Activated effector memory CD4-positive, alpha-beta T cell treated with Interleukin-2 at 50 U/mL for 16 hours (primary cell): Measurements from ENCODE around the gene CREBBP.
"Not testable (repeated sequence)": the region's sequence is repeated elsewhere in the genome, so short reads cannot be mapped to it uniquely, and the experiment has no call there.

ENCODE experiments used
- DNase-seq: peaks from one replicate; pipeline ENCODE4 v3.0.0-alpha.2; 2020

The CREBBP gene

GRCh38 chr16:3880623-3881498, at the start of gene CREBBP:
Gene CREBBP, minus strand, starts transcription at chr16:3880713. Its CDS starts 797 bp downstream, at chr16:3879916.
- DNase-seq = peak; percentile 83

- DNase-seq = not testable (repeated sequence)
Measured at GRCh38 chr16:3927147-3927546, 46.6 kb upstream of the CREBBP start.

GRCh38 chr16:3924763-3925162, 44.2 kb upstream of the CREBBP start:
- no peak for DNase-seq

GRCh38 chr16:3922241-3922640, 41.7 kb upstream of the CREBBP start:
- no peak for DNase-seq

GRCh38 chr16:3920206-3920605, 39.7 kb upstream of the CREBBP start:
- no peak for DNase-seq

GRCh38 chr16:3919413-3919812, 38.9 kb upstream of the CREBBP start:
- no peak for DNase-seq

GRCh38 chr16:3915426-3916260, 35.1 kb upstream of the CREBBP start:
- DNase-seq = no peak

- no peak for DNase-seq
Measured at GRCh38 chr16:3912897-3913296, 32.4 kb upstream of the CREBBP start.

- DNase-seq = no peak
Measured at GRCh38 chr16:3912373-3912772, 31.9 kb upstream of the CREBBP start.

GRCh38 chr16:3911741-3912140, 31.2 kb upstream of the CREBBP start:
- DNase-seq = not testable (repeated sequence)

- DNase-seq = no peak
Measured at GRCh38 chr16:3909791-3910583, 29.5 kb upstream of the CREBBP start.

- DNase-seq = no peak
Measured at GRCh38 chr16:3908951-3909437, 28.5 kb upstream of the CREBBP start.

- no peak for DNase-seq
Measured at GRCh38 chr16:3907586-3907985, 27.1 kb upstream of the CREBBP start.

- no peak for DNase-seq
Measured at GRCh38 chr16:3906363-3906762, 25.9 kb upstream of the CREBBP start.

- DNase-seq = no peak
Measured at GRCh38 chr16:3904875-3905274, 24.4 kb upstream of the CREBBP start.

GRCh38 chr16:3890091-3890490, 9.6 kb upstream of the CREBBP start:
- DNase-seq = no peak

GRCh38 chr16:3889059-3889458, 8.5 kb upstream of the CREBBP start:
- DNase-seq = no peak

GRCh38 chr16:3885999-3886398, 5.5 kb upstream of the CREBBP start:
- DNase-seq = not testable (repeated sequence)

- DNase-seq = no peak
Measured at GRCh38 chr16:3884398-3884797, 3.9 kb upstream of the CREBBP start.

- DNase-seq = no peak
Measured at GRCh38 chr16:3882531-3882930, 2.0 kb upstream of the CREBBP start.

- no peak for DNase-seq
Measured at GRCh38 chr16:3881499-3881990, 1.0 kb upstream of the CREBBP start.

GRCh38 chr16:3879887-3880564, 487 bp downstream of the CREBBP start:
- peak; percentile 61 for DNase-seq
